C4-2B (cell line): ENCODE results near the gene NT5C3A.

Experiments
- H3K27ac ChIP-seq: fragments of 450-650 bp; 2 replicates; pipeline ENCODE4 v1.5.1; 2017
- CTCF ChIP-seq: fragments of 450-650 bp; conservative IDR thresholded peaks from 2 replicates; pipeline ENCODE4 v1.5.1; 2017; ENCODE audit warnings: mild to moderate bottlenecking
- ZFX ChIP-seq: fragments of 450-650 bp; IDR thresholded peaks from 2 replicates; pipeline ENCODE4 v1.6.1; 2017

NT5C3A gene

GRCh38 chr7:33062023-33062781, at the start of gene NT5C3A:
Gene NT5C3A (minus strand): TSS chr7:33062776. CDS start chr7:33062705, 71 bp downstream.
- TF ChIP-seq CTCF = no peak
- TF ChIP-seq ZFX = peak; percentile 85
- peak within 1 kb of the TSS; percentile 89 for H3K27ac ChIP-seq

GRCh38 chr7:33111614-33112013, 49.0 kb upstream of the NT5C3A start:
- TF ChIP-seq ZFX (no peak), CTCF (no peak)
- H3K27ac ChIP-seq = no peak overlapping the region

GRCh38 chr7:33109758-33110238, 47.2 kb upstream of the NT5C3A start:
- peak overlapping the region; percentile 72; the same call in 1 of the 2 replicates for H3K27ac ChIP-seq

GRCh38 chr7:33109005-33109757, 46.6 kb upstream of the NT5C3A start, which contains the start of gene RP9:
Gene RP9 (minus strand): TSS chr7:33109404. CDS start chr7:33109372, 32 bp downstream.
- peak within 1 kb of the TSS; percentile 72 for H3K27ac ChIP-seq
- TF ChIP-seq CTCF (peak; percentile 96), ZFX (peak; percentile 73)

More at GRCh38 chr7:33109758-33110238, 47.2 kb upstream of the NT5C3A start:
- TF ChIP-seq CTCF = peak; percentile 56; the same call in 1 of the 2 replicates
- no peak for TF ChIP-seq ZFX

GRCh38 chr7:33108554-33109004, 46.0 kb upstream of the NT5C3A start:
- H3K27ac ChIP-seq = peak overlapping the region; percentile 72
- TF ChIP-seq CTCF = no peak

GRCh38 chr7:33107136-33108066, 44.8 kb upstream of the NT5C3A start:
- H3K27ac ChIP-seq = no peak overlapping the region

More at GRCh38 chr7:33107136-33108066, 44.8 kb upstream of the NT5C3A start:
- TF ChIP-seq CTCF (peak; percentile 62), ZFX (no peak)
